Endothelial cell of umbilical vein (primary cell): ENCODE data around the gene MRPL44. TPM values are rescaled to one million over a fixed set of nuclear protein-coding genes. Genes with fewer than 3 reads are reported as not detected.
A peak's percentile ranks its signal among the peaks of the same experiment; 100 is the strongest.

ENCODE experiments used
- BruUV-seq: library from RNA; stranded (reverse); fragments of 400-500 nt; replicated peaks from 2 replicates; lab custom pipeline; 2021; lab: Mats Ljungman, UMichigan
- CTCF ChIA-PET: fragments of 300-600, 350-600 bp; sonication (Branson Sonifier 250); formaldehyde crosslinking; loops from one replicate; lab custom pipeline; 2021; ENCODE audit warnings: antibody characterized with exemption, inconsistent platforms; lab: Charles Lee
- POLR2A ChIA-PET: fragments of 300-600, 350-600 bp; sonication (Branson Sonifier 250); formaldehyde crosslinking; loops from one replicate; lab custom pipeline; 2021; ENCODE audit warnings: antibody characterized with exemption, inconsistent platforms; lab: Charles Lee
- DNase-seq: peaks from one replicate; pipeline ENCODE4 v3.0.0-alpha.2; 2011; ENCODE audit warnings: low read depth, low spot score
- FAIRE-seq: peaks from 2 replicates; lab custom pipeline; 2011; peaks lifted over from hg19 to GRCh38; lab: Jason Lieb, UNC
- H2AFZ ChIP-seq: 2 replicates; pipeline ENCODE4 v1.6.0; 2012; ENCODE audit warnings: low read depth, low read length, control low read depth, inconsistent platforms
- H3K27ac ChIP-seq: 2 replicates; pipeline ENCODE4 v1.5.1; 2011; ENCODE audit warnings: low read depth, mild to moderate bottlenecking, control low read depth, low read length, moderate library complexity; ENCODE audit not compliant: insufficient read depth
- H3K27me3 ChIP-seq, 2 experiments: 2 replicates each; pipeline versions ENCODE4 v1.6.0 to v1.6.1; 2011; ENCODE audit warnings: low read length in 2 of 2, mixed read lengths in 1 of 2; ENCODE audit not compliant: control insufficient read depth in 2 of 2, insufficient read depth in 2 of 2
- H3K36me3 ChIP-seq, 2 experiments: 2 replicates in 1 of 2; 3 replicates in 1 of 2; pipeline ENCODE4 v1.5.1; 2011; ENCODE audit warnings: low read length in 2 of 2, mild to moderate bottlenecking in 1 of 2, moderate library complexity in 1 of 2; ENCODE audit not compliant: control insufficient read depth in 2 of 2, insufficient read depth in 2 of 2; ENCODE audit errors: extremely low read depth in 1 of 2
- H3K4me1 ChIP-seq: 3 replicates; pipeline ENCODE4 v1.5.1; 2011; ENCODE audit warnings: mild to moderate bottlenecking, low read length; ENCODE audit not compliant: control insufficient read depth, insufficient read depth; ENCODE audit errors: extremely low read depth
- H3K4me2 ChIP-seq: 2 replicates; pipeline ENCODE4 v1.6.1; 2011; ENCODE audit warnings: low read length, control low read depth, mixed read lengths; ENCODE audit not compliant: insufficient read depth
- H3K4me3 ChIP-seq, 3 experiments: fragments of 200-600 bp in 1 of 3; sonication (generic), shearing (Covaris generic) in 1 of 3; replicated peaks in 1 of 3; 2 replicates each; pipeline ENCODE4 v1.5.1; 2011 to 2016; ENCODE audit warnings: control low read depth in 3 of 3, low read length in 3 of 3, mild to moderate bottlenecking in 2 of 3, inconsistent platforms in 1 of 3, low read depth in 1 of 3, moderate library complexity in 1 of 3; ENCODE audit not compliant: insufficient read depth in 1 of 3
- H3K79me2 ChIP-seq: 2 replicates; pipeline ENCODE4 v1.6.0; 2012; ENCODE audit warnings: low read length, inconsistent platforms; ENCODE audit not compliant: control insufficient read depth, insufficient read depth
- H3K9ac ChIP-seq: replicated peaks from 2 replicates; pipeline ENCODE3; 2011; ENCODE audit warnings: low read length, control low read depth; ENCODE audit not compliant: insufficient read depth; ENCODE audit errors: extremely low read depth
- H3K9me1 ChIP-seq: replicated peaks from 3 replicates; pipeline ENCODE4 v1.6.0; 2011; ENCODE audit warnings: mild to moderate bottlenecking, low read length; ENCODE audit not compliant: control insufficient read depth, insufficient read depth; ENCODE audit errors: extremely low read depth
- H3K9me3 ChIP-seq: replicated peaks from 2 replicates; pipeline ENCODE4 v1.5.1; 2012; ENCODE audit warnings: low read length, inconsistent platforms; ENCODE audit not compliant: control insufficient read depth, insufficient read depth
- H4K20me1 ChIP-seq: replicated peaks from 2 replicates; pipeline ENCODE3; 2011; ENCODE audit warnings: mild to moderate bottlenecking, low read length; ENCODE audit not compliant: control insufficient read depth, insufficient read depth; ENCODE audit errors: extremely low read depth
- EZH2 ChIP-seq: IDR thresholded peaks from 2 replicates; pipeline ENCODE4 v1.6.1; 2012; ENCODE audit warnings: borderline replicate concordance, low read depth, mild to moderate bottlenecking, moderate library complexity, low read length, inconsistent platforms; ENCODE audit not compliant: severe bottlenecking
- FOS ChIP-seq: IDR thresholded peaks from 2 replicates; pipeline ENCODE4 v1.6.1; 2011; ENCODE audit warnings: mild to moderate bottlenecking, low read length, moderate library complexity, borderline replicate concordance; ENCODE audit not compliant: insufficient read depth
- GATA2 ChIP-seq: IDR thresholded peaks from 2 replicates; pipeline ENCODE4 v1.7.0; 2011; ENCODE audit warnings: low read depth, mild to moderate bottlenecking, moderate library complexity, mixed read lengths, low read length; ENCODE audit not compliant: insufficient read length, insufficient read depth
- JUN ChIP-seq: IDR thresholded peaks from 2 replicates; pipeline ENCODE4 v1.6.1; 2011; ENCODE audit warnings: borderline replicate concordance, low read depth; ENCODE audit not compliant: insufficient read length, insufficient read depth
- MYC ChIP-seq: IDR thresholded peaks from one replicate; pipeline ENCODE4 v1.6.1; 2011; ENCODE audit warnings: mild to moderate bottlenecking, low read depth, low read length
- POLR2A ChIP-seq: IDR thresholded peaks from 2 replicates; pipeline ENCODE4 v1.6.1; 2012; ENCODE audit warnings: low read depth, mild to moderate bottlenecking, control low read depth, low read length
- POLR2AphosphoS5 ChIP-seq: IDR thresholded peaks from 2 replicates; pipeline ENCODE4 v1.6.1; 2012; ENCODE audit warnings: low read depth, mild to moderate bottlenecking, control low read depth, low read length, moderate library complexity; ENCODE audit not compliant: insufficient read depth
- dilution Hi-C: fragments of 300-500 bp; cut with MboI; formaldehyde crosslinking; loops from one replicate; pipeline ENCODE4 v1.15.0; 2019; ENCODE audit warnings: low sequenced_read_pairs; ENCODE audit not compliant: extremely low pct_ligation_motif_present
- intact Hi-C: fragments of 100-400 bp; cut with micrococcal nuclease; formaldehyde crosslinking; loops from one replicate; pipeline ENCODE4 v1.10.0; 2022
- polyA plus RNA-seq, 4 experiments: library from polyadenylated mRNA; depleted of rRNA in 3 of 4; stranded (reverse) in 3 of 4; unstranded in 1 of 4; fragments of >200 nt; gene quantifications; 2 replicates each; pipeline versions ENCODE4 v1.2.1 to v1.2.3, GENCODE V29; 2011 to 2012; ENCODE audit warnings: missing spikeins in 1 of 4
- total RNA-seq: library from RNA; stranded (reverse); gene quantifications from 2 replicates; pipeline ENCODE4 v1.2.3, GENCODE V29; 2021
- TF ChIP-seq, protein P1 (sequence below): IDR thresholded peaks from 2 replicates; pipeline ENCODE4 v1.6.1; 2011; ENCODE audit not compliant: insufficient read depth, insufficient read length
- TF ChIP-seq, protein P2 (sequence below), 2 donors: IDR thresholded peaks; 1 replicate in 1 of 2; 2 replicates in 1 of 2; pipeline ENCODE4 v1.5.1; 2011; ENCODE audit warnings: low read length in 2 of 2, mild to moderate bottlenecking in 2 of 2, moderate library complexity in 2 of 2, control low read depth in 1 of 2, inconsistent platforms in 1 of 2, low read depth in 1 of 2; ENCODE audit not compliant: insufficient read depth in 1 of 2; ENCODE audit errors: extremely low read depth in 1 of 2

The MRPL44 gene
- total and polyA plus RNA-seq, 2 donors (not counting 3 experiments of a cell fraction or from before 2014, with no cell fraction given): 19.2 to 27.7 TPM

DNA sequence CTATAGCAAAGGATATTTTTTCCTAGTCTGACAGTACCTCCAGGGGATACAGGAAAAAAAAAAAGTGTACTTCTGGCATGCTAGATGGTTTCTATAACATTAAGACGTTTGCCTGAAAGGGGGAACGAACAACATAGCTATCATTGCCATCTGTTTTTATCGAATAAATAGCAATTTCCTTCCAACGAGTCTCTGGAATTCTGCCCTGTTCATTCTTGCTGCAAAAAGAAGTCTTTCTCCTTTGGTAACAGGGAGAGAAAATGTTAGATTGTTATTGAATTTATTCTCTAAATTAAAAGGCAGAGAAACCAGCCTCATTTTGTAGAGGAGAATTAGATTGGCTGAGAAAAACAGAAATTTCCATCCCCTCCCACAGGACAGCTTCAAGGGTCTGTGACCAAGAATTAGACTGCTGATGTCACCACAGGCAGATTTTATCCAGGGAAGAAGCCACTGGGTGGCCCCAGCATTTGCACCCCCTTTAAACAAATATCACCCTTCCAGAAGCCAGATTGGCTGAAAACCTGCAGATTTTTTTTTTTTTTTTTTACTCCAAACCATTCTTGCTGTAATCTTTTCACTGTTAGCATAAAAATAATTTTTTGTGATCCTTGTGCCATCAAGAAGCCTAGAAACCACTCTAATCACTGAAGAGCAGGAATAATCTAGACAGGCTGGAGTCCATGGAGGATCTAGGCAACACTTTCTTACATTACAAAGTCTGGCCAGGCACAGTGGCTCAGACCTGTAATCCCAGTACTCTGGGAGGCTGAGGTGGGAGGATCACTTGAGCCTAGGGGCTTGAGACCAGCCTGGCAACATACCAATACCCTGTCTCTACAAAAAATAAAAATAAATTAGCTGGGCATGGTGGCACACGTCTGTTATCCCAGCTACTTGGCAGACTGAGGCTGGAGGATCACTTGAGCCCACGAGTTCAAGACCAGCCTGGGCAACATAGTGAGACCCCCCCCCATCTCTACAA is 24.2 kb upstream of the MRPL44 start:
- Histone ChIP-seq H3K27ac (no peak overlapping the region), H3K4me2 (no peak overlapping the region), H3K9me1 (no peaks in the 10 kb centered on the region), H3K9me3 (no peaks in the 10 kb centered on the region), H3K4me3 (no peak overlapping the region), H2AFZ (no peak overlapping the region), H3K27me3 (no peaks in the 10 kb centered on the region), H3K9ac (no peak overlapping the region), H3K4me1 (peaks cover 27% of the 10 kb centered on the region), H4K20me1 (peaks cover 2% of the 10 kb centered on the region), H3K36me3 (no peaks in the 10 kb centered on the region), H3K79me2 (peaks cover 97% of the 10 kb centered on the region)
- intact Hi-C loops: no loop called here
- TF ChIP-seq, protein P1, sequence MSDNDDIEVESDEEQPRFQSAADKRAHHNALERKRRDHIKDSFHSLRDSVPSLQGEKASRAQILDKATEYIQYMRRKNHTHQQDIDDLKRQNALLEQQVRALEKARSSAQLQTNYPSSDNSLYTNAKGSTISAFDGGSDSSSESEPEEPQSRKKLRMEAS: no peak
- dilution Hi-C loops: no loop called here
- FAIRE-seq (no peak), DNase-seq (peak; percentile 41)
- CTCF ChIA-PET: interaction anchor here (1.0 to 2.7 kb wide), 3 partner anchors 9 to 37 kb away, joined by 3 to 12 read pairs (median 3); no protein-coding TSS in a partner anchor
- POLR2A ChIA-PET: no interaction called here
- no TSS peak for BruUV-seq

DNA sequence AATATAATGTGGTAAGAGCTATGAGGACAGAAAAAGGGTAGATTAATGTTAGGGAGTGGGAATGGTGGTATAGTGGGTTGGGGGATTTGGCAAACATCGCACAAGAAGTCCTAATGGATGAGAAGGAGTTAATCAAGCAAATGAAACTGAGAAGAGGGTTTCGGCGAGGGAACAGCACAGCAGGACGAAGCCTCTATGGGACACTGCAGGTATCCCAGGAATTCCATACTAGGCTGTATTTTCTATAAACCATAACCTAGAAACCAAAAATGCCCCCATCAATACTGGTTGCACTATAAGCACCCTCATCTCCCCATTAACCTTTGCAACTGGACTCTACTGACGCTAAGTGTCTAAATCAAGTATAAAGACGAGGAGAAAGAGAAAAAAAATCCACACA is 22.4 kb upstream of the MRPL44 start:
- no TSS peak for BruUV-seq
- DNase-seq (no peak), FAIRE-seq (no peak)
- H3K9ac ChIP-seq: no peak overlapping the region
- dilution Hi-C loops: no loop called here
- no peak overlapping the region for H3K27ac ChIP-seq
- TF ChIP-seq POLR2A (no peak), JUN (no peak), MYC (no peak), EZH2 (no peak), FOS (no peak), GATA2 (no peak), POLR2AphosphoS5 (no peak)
- TF ChIP-seq, protein P1: no peak
- TF ChIP-seq, protein P2, sequence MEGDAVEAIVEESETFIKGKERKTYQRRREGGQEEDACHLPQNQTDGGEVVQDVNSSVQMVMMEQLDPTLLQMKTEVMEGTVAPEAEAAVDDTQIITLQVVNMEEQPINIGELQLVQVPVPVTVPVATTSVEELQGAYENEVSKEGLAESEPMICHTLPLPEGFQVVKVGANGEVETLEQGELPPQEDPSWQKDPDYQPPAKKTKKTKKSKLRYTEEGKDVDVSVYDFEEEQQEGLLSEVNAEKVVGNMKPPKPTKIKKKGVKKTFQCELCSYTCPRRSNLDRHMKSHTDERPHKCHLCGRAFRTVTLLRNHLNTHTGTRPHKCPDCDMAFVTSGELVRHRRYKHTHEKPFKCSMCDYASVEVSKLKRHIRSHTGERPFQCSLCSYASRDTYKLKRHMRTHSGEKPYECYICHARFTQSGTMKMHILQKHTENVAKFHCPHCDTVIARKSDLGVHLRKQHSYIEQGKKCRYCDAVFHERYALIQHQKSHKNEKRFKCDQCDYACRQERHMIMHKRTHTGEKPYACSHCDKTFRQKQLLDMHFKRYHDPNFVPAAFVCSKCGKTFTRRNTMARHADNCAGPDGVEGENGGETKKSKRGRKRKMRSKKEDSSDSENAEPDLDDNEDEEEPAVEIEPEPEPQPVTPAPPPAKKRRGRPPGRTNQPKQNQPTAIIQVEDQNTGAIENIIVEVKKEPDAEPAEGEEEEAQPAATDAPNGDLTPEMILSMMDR (IDR thresholded peaks at IDR 0.05; ENCODE audit: extremely low read depth in 1 of 2, insufficient read depth in 1 of 2, low read depth in 1 of 2, low read length in 2 of 2): no peak
- H3K9me1 ChIP-seq: no peaks in the 10 kb centered on the region
- H3K4me1 ChIP-seq: peaks cover 32% of the 10 kb centered on the region
- no peaks in the 10 kb centered on the region for H3K9me3 ChIP-seq
- no peak overlapping the region for H3K4me2 ChIP-seq
- no peaks in the 10 kb centered on the region for H3K27me3 ChIP-seq
- peaks cover 1% of the 10 kb centered on the region for H4K20me1 ChIP-seq
- CTCF ChIA-PET: interaction anchor here (1.5 to 2.7 kb wide), 2 partner anchors 11 to 35 kb away, joined by 3 to 12 read pairs; no protein-coding TSS in a partner anchor
- no peak overlapping the region for H3K4me3 ChIP-seq
- intact Hi-C loops: no loop called here
- POLR2A ChIA-PET: no interaction called here
- no peaks in the 10 kb centered on the region for H3K36me3 ChIP-seq
- no peak overlapping the region for H2AFZ ChIP-seq
- peaks cover 98% of the 10 kb centered on the region for H3K79me2 ChIP-seq
